ENCODE data around the gene KLHDC4. TPM values are rescaled to one million over a fixed set of nuclear protein-coding genes. Genes with fewer than 3 reads are reported as not detected.
"Not testable (repeated sequence)": the region's sequence is repeated elsewhere in the genome, so short reads cannot be mapped to it uniquely, and the experiment has no call there.

Gene KLHDC4
- total and polyA plus RNA-seq, 7 experiments from 2014 or later: 20.0 to 110 (median 83.0) TPM

DNA sequence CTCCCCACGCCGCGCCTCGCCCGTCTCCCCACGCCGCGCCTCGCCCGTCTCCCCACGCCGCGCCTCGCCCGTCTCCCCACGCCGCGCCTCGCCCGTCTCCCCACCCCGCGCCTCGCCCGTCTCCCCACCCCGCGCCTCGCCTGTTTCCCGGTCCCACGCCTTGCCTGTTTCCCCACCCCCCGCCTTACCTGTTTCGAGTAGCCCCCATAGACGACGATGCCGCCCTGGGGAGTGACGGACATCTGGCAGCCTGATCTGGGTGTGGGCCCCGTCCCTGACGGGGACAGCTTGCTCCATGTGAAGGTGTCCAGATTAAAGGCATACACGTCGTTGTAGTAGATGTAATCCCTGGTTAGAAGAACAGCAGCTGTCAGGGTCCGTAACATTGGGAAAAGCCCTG is 39.2 kb downstream of the KLHDC4 start:
- H3K4me1 ChIP-seq (ENCODE audit: control insufficient read depth in 2 of 2, insufficient read depth in 2 of 2, low read length in 2 of 2); ATAC-seq; CTCF ChIA-PET; H3K9me3 ChIP-seq (ENCODE audit: control insufficient read depth in 2 of 3, low read length in 3 of 3); H3K4me3 Mint-ChIP-seq; intact Hi-C loops (cut with micrococcal nuclease); H3K27me3 Mint-ChIP-seq; H3K9me3 Mint-ChIP-seq; DNase-seq; H3K27me3 ChIP-seq (ENCODE audit: control insufficient read depth in 2 of 2, insufficient read depth in 2 of 2, low read length in 2 of 2); POLR2A ChIA-PET; H3K4me3 ChIP-seq (ENCODE audit: low read length); H3K27ac ChIP-seq (ENCODE audit: low read depth, low read length): not testable (repeated sequence)
- H3K36me3 ChIP-seq (ENCODE audit: control insufficient read depth in 2 of 3, insufficient read depth in 3 of 3, low read length in 3 of 3): peaks cover 14 to 70% (median 15%) of the 10 kb centered on the region in 3 experiments
- Mint-ChIP-seq H3K4me1 (peaks cover 4 to 33% (median 14%) of the 10 kb centered on the region in 7 donors), H3K27ac (peak overlapping the region in 1 of 9 donors; percentile 13), H3K36me3 (peaks cover 9 to 59% (median 23%) of the 10 kb centered on the region in 5 donors)

DNA sequence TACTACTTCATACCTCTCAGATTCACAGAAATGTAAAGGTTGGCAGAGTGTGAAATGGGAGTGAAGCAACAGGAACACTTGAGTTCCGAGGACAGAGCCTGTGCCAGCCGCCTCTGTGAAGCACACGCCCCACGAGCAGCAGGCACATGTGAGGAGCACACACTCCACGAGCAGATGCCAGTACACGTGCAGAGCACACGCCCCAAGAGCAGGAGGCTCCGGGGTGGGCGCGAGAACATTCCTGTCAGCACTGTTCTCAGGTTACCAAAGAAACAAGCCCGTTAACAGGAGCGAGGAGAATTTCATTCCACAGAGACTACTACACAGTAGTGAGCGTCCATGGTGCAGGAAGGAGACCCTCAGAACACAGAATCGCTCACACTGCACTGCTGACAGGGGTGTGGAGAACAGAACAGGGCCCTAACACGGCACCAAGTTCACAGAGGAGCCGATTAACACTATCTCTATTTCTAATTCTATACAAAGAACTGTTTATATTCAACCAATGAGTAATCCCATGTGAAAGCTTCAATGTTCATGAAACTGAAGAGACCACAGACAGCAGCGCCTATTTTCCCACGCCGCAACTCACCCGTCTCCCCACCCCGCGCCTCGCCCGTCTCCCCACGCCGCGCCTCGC is 40.1 kb downstream of the KLHDC4 start:
- no peak for DNase-seq
- Mint-ChIP-seq H3K27me3 (no peaks in the 10 kb centered on the region), H3K27ac (peak overlapping the region in 2 of 9 donors; percentile 46 to 73), H3K4me3 (no peak overlapping the region), H3K36me3 (peaks cover 9 to 55% (median 23%) of the 10 kb centered on the region in 5 donors), H3K4me1 (peaks cover 4 to 35% (median 14%) of the 10 kb centered on the region in 7 donors), H3K9me3 (no peaks in the 10 kb centered on the region)
- intact Hi-C loops (cut with micrococcal nuclease): no loop called here
- Histone ChIP-seq H3K4me1 (ENCODE audit: control insufficient read depth in 2 of 2, insufficient read depth in 2 of 2, low read length in 2 of 2) (no peaks in the 10 kb centered on the region), H3K27ac (ENCODE audit: low read depth, low read length) (no peak overlapping the region), H3K27me3 (ENCODE audit: control insufficient read depth in 2 of 2, insufficient read depth in 2 of 2, low read length in 2 of 2) (no peaks in the 10 kb centered on the region), H3K36me3 (ENCODE audit: control insufficient read depth in 2 of 3, insufficient read depth in 3 of 3, low read length in 3 of 3) (peaks cover 15 to 71% (median 15%) of the 10 kb centered on the region in 3 experiments), H3K4me3 (ENCODE audit: low read length) (no peak overlapping the region), H3K9me3 (ENCODE audit: control insufficient read depth in 2 of 3, low read length in 3 of 3) (no peaks in the 10 kb centered on the region)
- POLR2A ChIA-PET: no interaction called here
- CTCF ChIA-PET: interaction anchor here (1.2 kb wide), 1 partner anchor 43 kb away, joined by 6 read pairs; no protein-coding TSS in a partner anchor
- no peak for ATAC-seq

DNA sequence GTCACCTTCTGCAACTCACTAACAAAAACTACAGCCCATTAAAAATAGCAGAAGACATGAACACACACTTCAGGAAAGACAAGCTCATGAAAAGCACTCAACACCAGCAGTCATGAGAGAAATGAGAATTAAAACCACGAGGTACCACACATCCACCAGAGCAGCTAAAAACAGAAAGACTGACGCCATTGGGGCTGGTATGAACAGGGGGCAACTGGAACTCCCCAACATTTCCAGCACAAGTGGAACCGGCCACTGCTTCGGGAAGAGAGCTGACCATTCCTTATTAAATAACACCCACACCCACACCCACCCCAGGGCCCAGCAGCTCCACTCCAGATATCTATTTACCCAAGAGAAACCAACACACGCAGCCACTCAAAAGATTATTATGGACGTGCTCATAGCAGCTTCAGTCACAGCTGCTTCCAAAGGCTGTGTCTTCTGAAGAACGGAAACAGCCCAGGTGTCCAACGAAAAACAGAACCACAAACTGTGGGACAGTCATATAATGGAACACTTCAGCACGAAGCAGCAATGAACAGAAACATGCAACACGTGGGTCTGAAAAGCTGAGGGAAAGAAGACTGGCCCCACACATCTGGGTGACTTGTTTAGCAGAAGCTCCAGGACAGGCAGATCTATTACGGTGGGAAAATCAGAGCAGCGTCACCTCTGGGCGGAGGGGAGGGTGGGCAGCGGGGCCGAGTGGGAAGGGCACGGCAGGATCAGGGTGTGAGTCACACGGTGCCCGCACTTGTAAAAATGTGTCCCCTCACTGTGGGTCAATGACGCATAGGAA is 41.1 kb downstream of the KLHDC4 start:
- ATAC-seq (peak; percentile 77), DNase-seq (no peak)
- Histone ChIP-seq H3K36me3 (ENCODE audit: control insufficient read depth in 2 of 3, insufficient read depth in 3 of 3, low read length in 3 of 3) (peaks cover 15 to 72% (median 15%) of the 10 kb centered on the region in 3 experiments), H3K27me3 (ENCODE audit: control insufficient read depth in 2 of 2, insufficient read depth in 2 of 2, low read length in 2 of 2) (no peaks in the 10 kb centered on the region), H3K4me1 (ENCODE audit: control insufficient read depth in 2 of 2, insufficient read depth in 2 of 2, low read length in 2 of 2) (no peaks in the 10 kb centered on the region), H3K9me3 (ENCODE audit: control insufficient read depth in 2 of 3, low read length in 3 of 3) (no peaks in the 10 kb centered on the region), H3K4me3 (ENCODE audit: low read length) (no peak overlapping the region), H3K27ac (ENCODE audit: low read depth, low read length) (no peak overlapping the region)
- ChIA-PET CTCF (interaction anchor here (1.2 kb wide), 1 partner anchor 44 kb away, joined by 6 read pairs; no protein-coding TSS in a partner anchor), POLR2A (no interaction called here)
- H3K4me1 Mint-ChIP-seq: peaks cover 4 to 36% (median 14%) of the 10 kb centered on the region in 7 donors
- peak overlapping the region in 4 of 9 donors; percentile 11 to 70 (median 51) for H3K27ac Mint-ChIP-seq
- H3K36me3 Mint-ChIP-seq: peaks cover 11 to 61% (median 23%) of the 10 kb centered on the region in 5 donors
- H3K4me3 Mint-ChIP-seq: no peak overlapping the region
- intact Hi-C loops (cut with micrococcal nuclease): no loop called here
- H3K27me3 Mint-ChIP-seq: no peaks in the 10 kb centered on the region
- no peaks in the 10 kb centered on the region for H3K9me3 Mint-ChIP-seq

DNA sequence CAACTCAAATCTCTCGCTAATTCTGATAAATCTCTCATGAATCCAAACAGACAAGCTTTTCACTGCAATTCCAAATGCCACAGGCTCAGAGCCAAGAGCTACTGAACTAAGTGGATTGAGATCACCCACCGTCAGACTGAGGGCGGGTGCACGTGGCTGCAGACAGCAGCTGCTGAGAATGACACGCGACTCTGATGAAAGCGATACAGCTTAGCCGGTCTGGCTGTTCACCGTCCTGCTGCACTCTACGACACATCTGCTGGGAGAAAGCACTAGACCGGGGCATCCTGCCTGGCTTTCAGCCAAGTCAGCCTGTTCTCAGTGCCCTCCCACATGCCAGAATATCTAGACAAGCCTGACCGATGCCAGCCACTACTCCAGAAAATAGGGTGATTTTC is 42.6 kb downstream of the KLHDC4 start:
- Mint-ChIP-seq H3K27ac (peak overlapping the region in 2 of 9 donors; percentile 22 to 38), H3K4me3 (peak overlapping the region in 1 of 10 donors; percentile 12), H3K9me3 (no peaks in the 10 kb centered on the region), H3K4me1 (peaks cover 4 to 36% (median 14%) of the 10 kb centered on the region in 7 donors), H3K27me3 (no peaks in the 10 kb centered on the region), H3K36me3 (peaks cover 11 to 64% (median 22%) of the 10 kb centered on the region in 5 donors)
- CTCF ChIA-PET: no interaction called here
- Histone ChIP-seq H3K4me3 (ENCODE audit: low read length) (no peak overlapping the region), H3K27ac (ENCODE audit: low read depth, low read length) (no peak overlapping the region), H3K9me3 (ENCODE audit: control insufficient read depth in 2 of 3, low read length in 3 of 3) (no peaks in the 10 kb centered on the region), H3K4me1 (ENCODE audit: control insufficient read depth in 2 of 2, insufficient read depth in 2 of 2, low read length in 2 of 2) (no peaks in the 10 kb centered on the region), H3K27me3 (ENCODE audit: control insufficient read depth in 2 of 2, insufficient read depth in 2 of 2, low read length in 2 of 2) (no peaks in the 10 kb centered on the region), H3K36me3 (ENCODE audit: control insufficient read depth in 2 of 3, insufficient read depth in 3 of 3, low read length in 3 of 3) (peaks cover 8 to 62% (median 10%) of the 10 kb centered on the region in 3 experiments)
- ATAC-seq: peak; percentile 45
- POLR2A ChIA-PET: no interaction called here
- no peak for DNase-seq
- intact Hi-C loops (cut with micrococcal nuclease): no loop called here

DNA sequence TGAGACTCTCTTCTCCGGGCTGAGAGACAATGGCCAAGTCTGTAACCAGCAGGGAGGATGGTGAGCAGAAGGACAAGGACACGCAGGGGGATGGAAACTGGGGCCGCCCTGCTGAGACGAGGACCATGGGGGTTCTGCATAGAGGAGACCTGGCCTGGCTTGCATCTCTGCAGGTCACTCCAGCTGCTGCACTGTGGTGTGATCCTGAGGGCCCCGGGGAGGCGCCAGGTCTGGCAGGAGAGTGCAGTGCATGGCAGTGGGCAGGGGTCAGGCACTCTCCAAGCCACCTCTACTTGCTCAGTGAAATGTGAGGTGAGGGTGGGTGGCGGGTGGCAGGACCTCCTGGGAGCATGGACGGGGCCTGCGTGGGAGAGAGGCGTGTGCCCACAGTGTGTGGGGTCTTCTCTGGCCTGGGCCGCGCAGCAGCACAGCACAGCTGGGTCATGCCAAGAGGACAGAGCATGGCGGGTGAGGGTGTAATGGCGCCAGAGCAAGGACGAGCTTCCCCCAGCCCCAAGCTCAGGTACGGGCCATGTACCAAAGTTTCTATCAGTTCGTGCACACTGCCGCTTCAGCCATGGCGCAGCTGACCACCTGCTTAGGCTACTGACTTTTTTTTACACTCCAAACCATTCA is 43.1 kb downstream of the KLHDC4 start:
- intact Hi-C loops (cut with micrococcal nuclease): no loop called here
- ChIA-PET POLR2A (no interaction called here), CTCF (no interaction called here)
- no peaks in the 10 kb centered on the region for H3K9me3 Mint-ChIP-seq
- peak overlapping the region in 2 of 9 donors; percentile 38 to 75 for H3K27ac Mint-ChIP-seq
- Histone ChIP-seq H3K4me3 (ENCODE audit: low read length) (no peak overlapping the region), H3K27ac (ENCODE audit: low read depth, low read length) (no peak overlapping the region), H3K36me3 (ENCODE audit: control insufficient read depth in 2 of 3, insufficient read depth in 3 of 3, low read length in 3 of 3) (peaks cover 8 to 60% (median 10%) of the 10 kb centered on the region in 3 experiments), H3K4me1 (ENCODE audit: control insufficient read depth in 2 of 2, insufficient read depth in 2 of 2, low read length in 2 of 2) (no peaks in the 10 kb centered on the region), H3K27me3 (ENCODE audit: control insufficient read depth in 2 of 2, insufficient read depth in 2 of 2, low read length in 2 of 2) (no peaks in the 10 kb centered on the region), H3K9me3 (ENCODE audit: control insufficient read depth in 2 of 3, low read length in 3 of 3) (no peaks in the 10 kb centered on the region)
- DNase-seq (no peak), ATAC-seq (no peak)
- H3K4me3 Mint-ChIP-seq: peak overlapping the region in 1 of 10 donors; percentile 12
- H3K27me3 Mint-ChIP-seq: no peaks in the 10 kb centered on the region
- H3K36me3 Mint-ChIP-seq: peaks cover 11 to 67% (median 22%) of the 10 kb centered on the region in 5 donors
- H3K4me1 Mint-ChIP-seq: peaks cover 4 to 40% (median 14%) of the 10 kb centered on the region in 7 donors

DNA sequence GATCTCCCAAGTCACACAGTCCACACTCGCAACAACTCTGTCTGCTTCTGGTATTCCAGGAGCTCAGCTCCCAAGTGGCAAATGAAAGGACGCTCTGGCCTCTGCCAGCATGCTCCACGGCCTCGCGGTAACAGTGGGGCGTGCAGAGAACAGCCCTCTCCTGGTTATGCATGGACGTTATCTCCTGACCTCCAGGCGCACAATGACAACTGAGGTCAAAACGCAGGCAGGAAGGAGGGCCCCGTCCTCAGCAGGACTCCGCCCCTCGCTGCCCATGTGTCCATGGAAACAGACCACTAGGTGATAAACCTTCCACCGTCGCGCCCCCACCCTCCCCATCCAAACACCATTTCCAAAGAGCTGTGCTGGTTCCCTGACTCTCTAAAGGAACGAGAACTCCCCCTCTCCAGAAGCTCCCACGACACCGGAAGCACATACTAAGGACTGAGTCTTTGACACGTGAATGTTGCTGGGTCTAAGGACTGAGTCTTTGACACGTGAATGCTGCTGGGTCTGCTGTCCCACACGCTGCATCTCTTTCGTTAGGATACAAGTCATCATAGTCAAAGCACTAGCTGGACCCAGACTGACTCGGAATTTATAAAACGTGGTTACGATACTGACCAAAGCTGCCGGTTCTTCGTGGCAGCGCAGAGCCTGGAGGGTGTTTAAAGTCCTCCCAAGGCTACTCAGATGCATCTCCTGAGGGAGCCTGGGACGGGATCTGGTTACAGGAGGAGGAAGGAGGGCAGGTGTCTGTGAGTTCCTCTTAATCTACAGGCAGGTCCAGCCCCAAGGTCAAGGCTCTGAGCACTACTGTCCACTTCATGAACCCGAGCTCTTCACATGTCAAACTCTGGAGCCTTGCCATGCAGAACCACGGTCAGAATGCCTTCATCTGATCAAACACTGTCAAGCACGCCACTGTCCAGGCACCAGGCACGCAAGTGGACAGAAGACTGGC is 43.9 kb downstream of the KLHDC4 start:
- no peaks in the 10 kb centered on the region for H3K9me3 ChIP-seq (ENCODE audit: control insufficient read depth in 2 of 3, low read length in 3 of 3)
- H3K4me1 ChIP-seq (ENCODE audit: control insufficient read depth in 2 of 2, insufficient read depth in 2 of 2, low read length in 2 of 2): no peaks in the 10 kb centered on the region
- Mint-ChIP-seq H3K27ac (peak overlapping the region in 2 of 9 donors; percentile 33 to 75), H3K4me3 (no peak overlapping the region), H3K9me3 (no peaks in the 10 kb centered on the region), H3K4me1 (peaks cover 4 to 44% (median 14%) of the 10 kb centered on the region in 7 donors), H3K36me3 (peaks cover 6 to 66% (median 22%) of the 10 kb centered on the region in 5 donors), H3K27me3 (no peaks in the 10 kb centered on the region)
- peaks cover 8 to 58% (median 10%) of the 10 kb centered on the region in 3 experiments for H3K36me3 ChIP-seq (ENCODE audit: control insufficient read depth in 2 of 3, insufficient read depth in 3 of 3, low read length in 3 of 3)
- CTCF ChIA-PET: no interaction called here
- no peaks in the 10 kb centered on the region for H3K27me3 ChIP-seq (ENCODE audit: control insufficient read depth in 2 of 2, insufficient read depth in 2 of 2, low read length in 2 of 2)
- intact Hi-C loops (cut with micrococcal nuclease): no loop called here
- H3K4me3 ChIP-seq (ENCODE audit: low read length): no peak overlapping the region
- H3K27ac ChIP-seq (ENCODE audit: low read depth, low read length): no peak overlapping the region
- POLR2A ChIA-PET: no interaction called here
- ATAC-seq: no peak
- no peak for DNase-seq
